Endodermal cell (in vitro differentiated cells): ENCODE results near the gene HRG. TPM values are rescaled to one million over a fixed set of nuclear protein-coding genes. Genes with fewer than 3 reads are reported as not detected.

Experiments used
- DNase-seq: peaks from one replicate; pipeline ENCODE4 v3.0.0-alpha.2; 2017
- H3K27ac ChIP-seq: 2 replicates; pipeline ENCODE4 v1.5.1; 2013; ENCODE audit warnings: mild to moderate bottlenecking, low read depth, low read length, moderate library complexity
- H3K27me3 ChIP-seq: 2 replicates; pipeline ENCODE4 v1.6.1; 2013; ENCODE audit warnings: mild to moderate bottlenecking, low read length, moderate library complexity; ENCODE audit not compliant: insufficient read depth, control insufficient read depth, poor library complexity, severe bottlenecking
- H3K36me3 ChIP-seq: 2 replicates; pipeline ENCODE4 v1.7.0; 2013; ENCODE audit warnings: mild to moderate bottlenecking, low read length, moderate library complexity; ENCODE audit not compliant: control insufficient read depth, insufficient read depth
- H3K4me1 ChIP-seq: one replicate; pipeline ENCODE4 v1.7.0; 2013; ENCODE audit warnings: low read length; ENCODE audit not compliant: control insufficient read depth, insufficient read depth
- H3K4me3 ChIP-seq: 2 replicates; pipeline ENCODE4 v1.5.1; 2013; ENCODE audit warnings: mild to moderate bottlenecking, low read length, moderate library complexity
- H3K9ac ChIP-seq: 2 replicates; pipeline ENCODE4 v1.6.1; 2013; ENCODE audit warnings: mild to moderate bottlenecking, low read length, moderate library complexity; ENCODE audit not compliant: poor library complexity, severe bottlenecking; ENCODE audit errors: extremely low read depth
- H3K9me3 ChIP-seq: 2 replicates; pipeline ENCODE4 v1.6.1; 2013; ENCODE audit warnings: mild to moderate bottlenecking, low read length, moderate library complexity; ENCODE audit not compliant: control insufficient read depth
- H3K27ac Mint-ChIP-seq: 2 replicates; pipeline ENCODE4 v1.8.0; 2020; ENCODE audit warnings: mixed read lengths
- H3K27me3 Mint-ChIP-seq: 2 replicates; pipeline ENCODE4 v1.8.0; 2021; ENCODE audit warnings: mild to moderate bottlenecking, mixed read lengths; ENCODE audit not compliant: insufficient read depth
- H3K36me3 Mint-ChIP-seq: 2 replicates; pipeline ENCODE4 v1.8.0; 2020; ENCODE audit warnings: low read depth, mixed read lengths
- H3K4me1 Mint-ChIP-seq: 2 replicates; pipeline ENCODE4 v1.8.0; 2020; ENCODE audit warnings: mixed read lengths
- H3K4me3 Mint-ChIP-seq: 2 replicates; pipeline ENCODE4 v1.8.0; 2020; ENCODE audit warnings: mild to moderate bottlenecking, moderate library complexity, mixed read lengths
- H3K9me3 Mint-ChIP-seq: 2 replicates; pipeline ENCODE4 v1.8.0; 2020; ENCODE audit warnings: mild to moderate bottlenecking, mixed read lengths
- WGBS, 2 experiments: methylation state at CpG; one replicate each; pipeline versions ENCODE4 v1.1.5 to v1.1.7; 2013; ENCODE audit warnings: missing lambda C conversion rate in 2 of 2, mixed read lengths in 1 of 2; ENCODE audit not compliant: insufficient coverage in 1 of 2, insufficient read length in 1 of 2; 5-methylcytosine and 5-hydroxymethylcytosine counted together
- total RNA-seq, 2 donors: library from RNA; stranded (reverse); fragmentation: NEBNext Ultra II Directional in 1 of 2; extraction: Animal tissue kit (Norgen Biotek cat#: 25700) in 1 of 2; gene quantifications; 2 replicates in 1 of 2; 3 replicates in 1 of 2; pipeline ENCODE4 v1.2.1, GENCODE V29; 2021
- TF ChIP-seq, protein P1 (sequence below): fragments of 200-600 bp; sonication (generic); conservative IDR thresholded peaks from 2 replicates; pipeline ENCODE4 v1.5.0; 2021; ENCODE audit warnings: antibody characterized with exemption, mild to moderate bottlenecking

The HRG gene
- total RNA-seq, 2 donors from 2014 or later, result not detected

DNA sequence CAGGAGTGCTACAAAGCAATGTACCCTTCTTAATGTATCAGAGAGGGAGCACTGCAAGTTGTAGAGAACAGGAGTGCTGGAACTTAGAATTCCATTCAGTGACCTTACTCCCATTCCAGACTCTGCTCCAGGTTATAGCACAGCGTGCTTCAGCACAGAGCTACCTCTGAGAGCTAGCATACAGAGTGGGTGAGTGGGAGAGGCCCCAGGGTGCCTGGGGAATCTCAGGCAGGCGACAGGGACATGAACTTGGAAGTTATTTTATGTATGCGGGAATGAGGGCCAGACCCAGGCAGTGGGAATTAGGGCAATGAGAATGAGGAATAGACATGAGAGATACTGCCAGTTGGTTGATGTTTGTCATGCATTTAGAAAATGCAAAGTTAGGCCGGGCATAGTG lies 47.7 kb downstream of the HRG start:
- H3K4me1 Mint-ChIP-seq, result peaks cover 2% of the 10 kb centered on the region
- peaks cover 4% of the 10 kb centered on the region for H3K27me3 Mint-ChIP-seq
- no peak overlapping the region for H3K27ac ChIP-seq
- no peaks in the 10 kb centered on the region for H3K36me3 Mint-ChIP-seq
- H3K9me3 ChIP-seq, result no peaks in the 10 kb centered on the region
- 82 to 92% methylated on average over 3 to 4 of the region's 4 CpGs for WGBS, 2 experiments
- H3K27ac Mint-ChIP-seq, result no peak overlapping the region
- TF ChIP-seq, protein P1, sequence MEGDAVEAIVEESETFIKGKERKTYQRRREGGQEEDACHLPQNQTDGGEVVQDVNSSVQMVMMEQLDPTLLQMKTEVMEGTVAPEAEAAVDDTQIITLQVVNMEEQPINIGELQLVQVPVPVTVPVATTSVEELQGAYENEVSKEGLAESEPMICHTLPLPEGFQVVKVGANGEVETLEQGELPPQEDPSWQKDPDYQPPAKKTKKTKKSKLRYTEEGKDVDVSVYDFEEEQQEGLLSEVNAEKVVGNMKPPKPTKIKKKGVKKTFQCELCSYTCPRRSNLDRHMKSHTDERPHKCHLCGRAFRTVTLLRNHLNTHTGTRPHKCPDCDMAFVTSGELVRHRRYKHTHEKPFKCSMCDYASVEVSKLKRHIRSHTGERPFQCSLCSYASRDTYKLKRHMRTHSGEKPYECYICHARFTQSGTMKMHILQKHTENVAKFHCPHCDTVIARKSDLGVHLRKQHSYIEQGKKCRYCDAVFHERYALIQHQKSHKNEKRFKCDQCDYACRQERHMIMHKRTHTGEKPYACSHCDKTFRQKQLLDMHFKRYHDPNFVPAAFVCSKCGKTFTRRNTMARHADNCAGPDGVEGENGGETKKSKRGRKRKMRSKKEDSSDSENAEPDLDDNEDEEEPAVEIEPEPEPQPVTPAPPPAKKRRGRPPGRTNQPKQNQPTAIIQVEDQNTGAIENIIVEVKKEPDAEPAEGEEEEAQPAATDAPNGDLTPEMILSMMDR, result no peak
- H3K4me1 ChIP-seq, result no peaks in the 10 kb centered on the region
- no peaks in the 10 kb centered on the region for H3K9me3 Mint-ChIP-seq
- no peaks in the 10 kb centered on the region for H3K36me3 ChIP-seq
- H3K9ac ChIP-seq, result no peak overlapping the region
- DNase-seq, result no peak
- H3K4me3 ChIP-seq, result no peak overlapping the region
- H3K27me3 ChIP-seq, result no peaks in the 10 kb centered on the region
- H3K4me3 Mint-ChIP-seq, result no peak overlapping the region

DNA sequence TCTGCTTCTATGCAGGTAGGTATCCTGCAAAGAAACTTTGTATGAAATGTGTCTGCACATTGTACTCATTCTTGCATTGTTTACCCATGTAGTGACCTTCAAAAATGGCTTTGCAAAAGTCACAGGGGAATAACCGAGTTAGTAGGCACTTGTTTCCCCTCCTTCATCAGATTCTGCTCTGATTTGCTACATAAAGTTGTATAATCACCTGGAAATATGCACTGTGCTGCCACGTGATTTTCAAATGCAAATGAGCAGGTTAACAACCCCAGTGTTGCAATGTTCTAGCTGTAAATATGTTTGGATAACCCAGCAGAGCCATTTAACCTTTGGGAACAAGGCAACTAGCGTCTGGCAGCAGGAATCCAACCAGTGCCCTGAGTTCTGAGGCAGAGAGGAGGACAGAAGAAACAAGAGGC lies 51.2 kb downstream of the HRG start, which contains the start of gene KNG1:
Gene KNG1 (plus strand): TSS at position 321 of the 419 bp plus-strand sequence. CDS start 184 bp downstream, outside the sequence.
- 72 to 84% methylated on average over 3 of the region's 3 CpGs for WGBS, 2 experiments

DNA sequence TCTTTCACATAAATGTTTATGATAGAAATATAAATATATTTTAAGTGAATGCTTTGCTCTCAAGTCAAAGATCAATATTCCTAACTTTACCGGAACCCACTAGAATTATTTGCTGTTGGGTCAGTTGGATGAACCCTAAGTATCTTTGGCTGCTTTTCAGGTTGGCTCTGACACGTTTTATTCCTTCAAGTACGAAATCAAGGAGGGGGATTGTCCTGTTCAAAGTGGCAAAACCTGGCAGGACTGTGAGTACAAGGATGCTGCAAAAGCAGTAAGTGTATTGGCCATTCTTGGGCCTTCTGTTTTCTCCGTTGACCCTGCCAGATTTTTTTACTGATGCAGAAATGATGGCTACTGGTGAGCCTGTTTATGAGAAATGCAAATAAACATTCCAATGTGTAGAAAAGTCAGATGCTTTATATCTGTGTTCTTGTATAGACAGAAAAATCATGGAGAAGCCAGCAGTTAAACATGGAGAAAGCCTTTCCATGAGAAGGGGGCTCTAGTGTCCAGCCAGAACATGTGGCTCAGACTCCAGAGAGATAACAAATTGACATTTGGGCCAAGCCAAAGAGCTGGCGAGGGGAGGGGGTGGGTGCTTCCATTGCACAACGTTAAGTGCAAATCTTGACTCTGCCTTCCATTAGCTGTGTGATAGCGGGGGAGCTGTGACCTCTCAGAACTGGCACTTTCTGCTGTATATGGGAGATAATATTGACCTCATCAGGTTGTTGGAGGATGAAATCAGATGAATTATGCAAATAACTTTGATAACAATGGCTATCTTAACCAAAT lies 54.3 kb downstream of the HRG start:
- no peaks in the 10 kb centered on the region for H3K36me3 Mint-ChIP-seq
- Histone ChIP-seq H3K4me1 (no peaks in the 10 kb centered on the region), H3K36me3 (no peaks in the 10 kb centered on the region), H3K9ac (no peak overlapping the region), H3K27ac (no peak overlapping the region), H3K9me3 (no peaks in the 10 kb centered on the region), H3K4me3 (no peak overlapping the region), H3K27me3 (no peaks in the 10 kb centered on the region)
- no peak overlapping the region for H3K4me3 Mint-ChIP-seq
- H3K4me1 Mint-ChIP-seq, result peaks cover 2% of the 10 kb centered on the region
- TF ChIP-seq, protein P1, result no peak
- WGBS, 2 experiments, result 76 to 80% methylated on average over 6 to 7 of the region's 7 CpGs
- DNase-seq, result no peak
- H3K9me3 Mint-ChIP-seq, result no peaks in the 10 kb centered on the region
- no peaks in the 10 kb centered on the region for H3K27me3 Mint-ChIP-seq
- H3K27ac Mint-ChIP-seq, result no peak overlapping the region

More for the DNA sequence above, 51.2 kb downstream of the HRG start, which contains the start of gene KNG1:
- peaks cover 2% of the 10 kb centered on the region for H3K4me1 Mint-ChIP-seq
- no peaks in the 10 kb centered on the region for H3K36me3 ChIP-seq
- H3K27me3 ChIP-seq, result no peaks in the 10 kb centered on the region
- H3K27ac ChIP-seq, result no peak within 1 kb of the TSS
- H3K27me3 Mint-ChIP-seq, result peaks cover 2% of the 10 kb centered on the region
- H3K27ac Mint-ChIP-seq, result no peak within 1 kb of the TSS
- TF ChIP-seq, protein P1, result no peak
- H3K9me3 Mint-ChIP-seq, result no peaks in the 10 kb centered on the region
- H3K9me3 ChIP-seq, result no peaks in the 10 kb centered on the region
- no peaks in the 10 kb centered on the region for H3K4me1 ChIP-seq
- H3K4me3 ChIP-seq, result no peak within 1 kb of the TSS
- no peak within 1 kb of the TSS for H3K4me3 Mint-ChIP-seq
- no peaks in the 10 kb centered on the region for H3K36me3 Mint-ChIP-seq
- no peak for DNase-seq
- no peak within 1 kb of the TSS for H3K9ac ChIP-seq
